Choroid plexus epithelial cell (primary cell): ENCODE data around the gene DDX3X.
"Not testable (repeated sequence)": the region's sequence is repeated elsewhere in the genome, so short reads cannot be mapped to it uniquely, and the experiment has no call there.

Source experiments
- DNase-seq: peaks from one replicate; pipeline ENCODE4 v3.0.0-alpha.2; 2010; ENCODE audit warnings: low read depth
- H3K4me3 ChIP-seq: 2 replicates; pipeline ENCODE4 v1.5.1; 2011; ENCODE audit warnings: low read depth, mild to moderate bottlenecking, control low read depth, low read length, moderate library complexity
- CTCF ChIP-seq: conservative IDR thresholded peaks from 2 replicates; pipeline ENCODE4 v1.5.1; 2011; ENCODE audit warnings: low read depth, mild to moderate bottlenecking, control low read depth, inconsistent platforms, low read length, moderate library complexity

DDX3X gene

GRCh38 chrX:41397219-41397618, 63.3 kb downstream of the DDX3X start:
- no peak overlapping the region for H3K4me3 ChIP-seq
- no peak for DNase-seq
- TF ChIP-seq CTCF = no peak

- no peak for TF ChIP-seq CTCF
- no peak overlapping the region for H3K4me3 ChIP-seq
- no peak for DNase-seq
Measured at GRCh38 chrX:41397768-41398167, 63.8 kb downstream of the DDX3X start.

- DNase-seq, H3K4me3 ChIP-seq: not testable (repeated sequence)
Measured at GRCh38 chrX:41402556-41402955, 68.6 kb downstream of the DDX3X start.

- no peak for TF ChIP-seq CTCF
- no peak overlapping the region for H3K4me3 ChIP-seq
Measured at GRCh38 chrX:41405551-41405950, 71.6 kb downstream of the DDX3X start.

GRCh38 chrX:41406201-41406600, 72.2 kb downstream of the DDX3X start:
- DNase-seq = no peak
- H3K4me3 ChIP-seq = no peak overlapping the region
- no peak for TF ChIP-seq CTCF

More at GRCh38 chrX:41405551-41405950, 71.6 kb downstream of the DDX3X start:
- no peak for DNase-seq

- no peak overlapping the region for H3K4me3 ChIP-seq
- TF ChIP-seq CTCF = no peak
- no peak for DNase-seq
Measured at GRCh38 chrX:41407816-41408215, 73.9 kb downstream of the DDX3X start.

- TF ChIP-seq CTCF = no peak
- H3K4me3 ChIP-seq = no peak overlapping the region
- no peak for DNase-seq
Measured at GRCh38 chrX:41408576-41408975, 74.6 kb downstream of the DDX3X start.

GRCh38 chrX:41409006-41409405, 75.0 kb downstream of the DDX3X start:
- no peak for DNase-seq
- TF ChIP-seq CTCF = no peak
- H3K4me3 ChIP-seq = no peak overlapping the region

- H3K4me3 ChIP-seq, DNase-seq: not testable (repeated sequence)
Measured at GRCh38 chrX:41411222-41411621, 77.3 kb downstream of the DDX3X start.
